ENCODE data around the gene POLG. TPM values are rescaled to one million over a fixed set of nuclear protein-coding genes. Genes with fewer than 3 reads are reported as not detected.

The POLG gene
- polyA plus RNA-seq, 1 experiment = 17.6 TPM

- Histone ChIP-seq H3K27me3 (ENCODE audit: control insufficient read depth, insufficient read depth, low read length) (no peaks in the 10 kb centered on the region), H3K36me3 (ENCODE audit: control insufficient read depth, insufficient read depth, low read length) (peaks cover 80% of the 10 kb centered on the region), H3K4me3 (ENCODE audit: low read depth, low read length) (no peak overlapping the region)
- no peak for TF ChIP-seq CTCF (IDR thresholded peaks at IDR 0.05; ENCODE audit: insufficient read depth, low read depth, low read length)
- DNase-seq (ENCODE audit: low read depth) = no peak
- ChIA-PET POLR2A (no interaction called here), CTCF (interaction anchor here (0.7 to 1.5 kb wide), 4 partner anchors 10 to 896 kb away, joined by 3 to 4 read pairs (median 3); no protein-coding TSS in a partner anchor)
Observed at GRCh38 chr15:89325039-89325803, 9.4 kb downstream of the POLG start.

- no peak for TF ChIP-seq CTCF (IDR thresholded peaks at IDR 0.05; ENCODE audit: insufficient read depth, low read depth, low read length)
- H3K27me3 ChIP-seq (ENCODE audit: control insufficient read depth, insufficient read depth, low read length) = no peaks in the 10 kb centered on the region
- no peak overlapping the region for H3K4me3 ChIP-seq (ENCODE audit: low read depth, low read length)
- ChIA-PET CTCF (interaction anchor here (0.8 to 1.7 kb wide), 3 partner anchors 9 to 35 kb away, joined by 4 to 6 read pairs (median 5); no protein-coding TSS in a partner anchor), POLR2A (no interaction called here)
- DNase-seq (ENCODE audit: low read depth) = no peak
- peaks cover 82% of the 10 kb centered on the region for H3K36me3 ChIP-seq (ENCODE audit: control insufficient read depth, insufficient read depth, low read length)
Observed at GRCh38 chr15:89323825-89324224, 10.8 kb downstream of the POLG start.

DNA sequence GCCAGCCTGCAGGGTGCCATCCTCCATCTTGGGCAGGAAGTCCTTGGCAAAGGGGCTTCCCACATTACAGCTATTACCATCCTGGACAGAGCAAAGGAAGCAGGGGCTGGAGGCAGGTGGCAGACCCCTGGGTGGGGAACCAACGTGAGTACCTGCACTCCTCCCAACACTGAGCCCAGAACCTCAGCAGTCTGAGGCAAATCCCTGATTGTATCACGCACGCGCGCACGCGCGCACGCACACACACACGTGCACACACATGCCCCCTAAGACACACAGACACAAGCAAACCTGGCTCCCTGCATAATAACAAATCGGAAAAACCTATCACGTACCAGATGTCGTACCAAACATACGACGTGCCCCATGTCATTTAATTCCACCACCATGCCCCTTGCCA is 11.8 kb downstream of the POLG start:
- DNase-seq (ENCODE audit: low read depth) = no peak
- ChIA-PET POLR2A (interaction anchor here (0.6 kb wide), 1 partner anchor 10 kb away, joined by 3 read pairs; no protein-coding TSS in a partner anchor), CTCF (interaction anchor here (0.8 to 1.6 kb wide), 3 partner anchors 11 to 36 kb away, joined by 3 to 5 read pairs (median 4); partner anchors contain the start of gene POLG)
- Histone ChIP-seq H3K4me3 (ENCODE audit: low read depth, low read length) (no peak overlapping the region), H3K36me3 (ENCODE audit: control insufficient read depth, insufficient read depth, low read length) (peaks cover 78% of the 10 kb centered on the region), H3K27me3 (ENCODE audit: control insufficient read depth, insufficient read depth, low read length) (no peaks in the 10 kb centered on the region)
- TF ChIP-seq CTCF (IDR thresholded peaks at IDR 0.05; ENCODE audit: insufficient read depth, low read depth, low read length) = no peak

GRCh38 chr15:89321521-89322410 is 12.9 kb downstream of the POLG start:
- H3K36me3 ChIP-seq (ENCODE audit: control insufficient read depth, insufficient read depth, low read length) = peaks cover 76% of the 10 kb centered on the region
- no peak overlapping the region for H3K4me3 ChIP-seq (ENCODE audit: low read depth, low read length)
- TF ChIP-seq CTCF (IDR thresholded peaks at IDR 0.05; ENCODE audit: insufficient read depth, low read depth, low read length) = 0 out of 2 replicates have a peak, but pooled peaks have one; percentile 4
- DNase-seq (ENCODE audit: low read depth) = no peak
- POLR2A ChIA-PET = no interaction called here
- no peaks in the 10 kb centered on the region for H3K27me3 ChIP-seq (ENCODE audit: control insufficient read depth, insufficient read depth, low read length)
- CTCF ChIA-PET = interaction anchor here (1.6 kb wide), 1 partner anchor 13 kb away, joined by 3 read pairs; the partner anchor contains the start of gene POLG

- TF ChIP-seq CTCF (IDR thresholded peaks at IDR 0.05; ENCODE audit: insufficient read depth, low read depth, low read length) = no peak
- Histone ChIP-seq H3K27me3 (ENCODE audit: control insufficient read depth, insufficient read depth, low read length) (no peaks in the 10 kb centered on the region), H3K36me3 (ENCODE audit: control insufficient read depth, insufficient read depth, low read length) (peaks cover 68% of the 10 kb centered on the region), H3K4me3 (ENCODE audit: low read depth, low read length) (no peak overlapping the region)
- CTCF ChIA-PET = interaction anchor here (1.0 to 1.4 kb wide), 2 partner anchors 10 to 113 kb away, joined by 4 to 6 read pairs; no protein-coding TSS in a partner anchor
- POLR2A ChIA-PET = no interaction called here
- DNase-seq (ENCODE audit: low read depth) = no peak
Observed at GRCh38 chr15:89320200-89320599, 14.4 kb downstream of the POLG start.
